Cardiac fibroblast (primary cell): Measurements from ENCODE around the gene SIX4.

Experiments
- DNase-seq, 2 donors: peaks; one replicate each; pipeline versions ENCODE4 v3.0.0 to v3.0.0-alpha.2; 2010; ENCODE audit warnings: low read depth in 2 of 2
- H3K4me3 ChIP-seq, 2 donors: replicated peaks in 1 of 2; 1 replicate in 1 of 2; 2 replicates in 1 of 2; pipeline ENCODE4 v1.5.1; 2011; ENCODE audit warnings: low read depth in 2 of 2, low read length in 2 of 2, mild to moderate bottlenecking in 2 of 2, moderate library complexity in 1 of 2
- TF ChIP-seq, protein P1 (sequence below): IDR thresholded peaks from one replicate; pipeline ENCODE4 v1.5.1; 2011; ENCODE audit warnings: low read depth, mild to moderate bottlenecking, low read length, inconsistent platforms

SIX4 gene

DNA sequence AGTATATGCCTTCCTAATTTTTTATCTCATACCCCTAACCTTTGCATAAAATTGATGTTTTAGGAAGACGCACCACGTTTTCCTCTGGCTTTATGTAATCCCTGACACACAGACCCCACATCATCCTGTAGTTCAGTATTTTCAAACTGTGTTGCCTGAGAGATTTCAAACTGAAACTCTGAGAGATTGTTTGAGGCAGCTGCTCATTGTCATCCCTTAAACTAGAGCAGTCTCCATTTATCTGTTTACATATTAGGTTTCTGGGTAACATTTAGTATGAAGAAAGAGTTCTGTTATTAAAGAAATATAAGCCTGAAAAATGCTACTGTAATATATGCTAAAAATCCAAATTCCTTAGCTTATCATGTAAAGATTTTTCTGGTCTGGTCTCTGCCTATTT, 34.7 kb upstream of the SIX4 start:
- no peak overlapping the region for H3K4me3 ChIP-seq
- DNase-seq = peak in 1 of 2 donors; percentile 16
- TF ChIP-seq, protein P1, sequence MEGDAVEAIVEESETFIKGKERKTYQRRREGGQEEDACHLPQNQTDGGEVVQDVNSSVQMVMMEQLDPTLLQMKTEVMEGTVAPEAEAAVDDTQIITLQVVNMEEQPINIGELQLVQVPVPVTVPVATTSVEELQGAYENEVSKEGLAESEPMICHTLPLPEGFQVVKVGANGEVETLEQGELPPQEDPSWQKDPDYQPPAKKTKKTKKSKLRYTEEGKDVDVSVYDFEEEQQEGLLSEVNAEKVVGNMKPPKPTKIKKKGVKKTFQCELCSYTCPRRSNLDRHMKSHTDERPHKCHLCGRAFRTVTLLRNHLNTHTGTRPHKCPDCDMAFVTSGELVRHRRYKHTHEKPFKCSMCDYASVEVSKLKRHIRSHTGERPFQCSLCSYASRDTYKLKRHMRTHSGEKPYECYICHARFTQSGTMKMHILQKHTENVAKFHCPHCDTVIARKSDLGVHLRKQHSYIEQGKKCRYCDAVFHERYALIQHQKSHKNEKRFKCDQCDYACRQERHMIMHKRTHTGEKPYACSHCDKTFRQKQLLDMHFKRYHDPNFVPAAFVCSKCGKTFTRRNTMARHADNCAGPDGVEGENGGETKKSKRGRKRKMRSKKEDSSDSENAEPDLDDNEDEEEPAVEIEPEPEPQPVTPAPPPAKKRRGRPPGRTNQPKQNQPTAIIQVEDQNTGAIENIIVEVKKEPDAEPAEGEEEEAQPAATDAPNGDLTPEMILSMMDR = no peak

DNA sequence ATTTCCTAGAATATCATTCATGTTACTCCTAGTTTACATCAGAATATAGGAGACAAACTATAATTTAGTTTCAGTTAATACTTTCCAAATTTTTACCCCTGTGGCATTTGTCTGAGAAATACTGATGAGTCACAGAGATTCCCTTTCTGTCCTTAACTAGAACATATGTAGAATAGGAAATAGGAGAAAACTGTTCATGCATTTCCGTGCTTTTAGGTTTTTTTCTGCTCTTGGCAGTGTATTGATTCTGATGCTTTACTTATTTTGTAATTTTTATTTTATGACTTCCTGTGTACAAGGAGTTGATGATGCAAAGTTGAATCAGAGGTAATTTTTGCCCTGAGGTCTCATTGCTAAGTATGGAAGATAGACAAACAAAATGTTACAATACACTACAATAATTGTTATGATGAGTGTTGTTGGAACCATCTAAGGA, 33.4 kb upstream of the SIX4 start:
- TF ChIP-seq, protein P1 = no peak
- DNase-seq = peak; percentile 40 to 84
- no peak overlapping the region for H3K4me3 ChIP-seq

DNA sequence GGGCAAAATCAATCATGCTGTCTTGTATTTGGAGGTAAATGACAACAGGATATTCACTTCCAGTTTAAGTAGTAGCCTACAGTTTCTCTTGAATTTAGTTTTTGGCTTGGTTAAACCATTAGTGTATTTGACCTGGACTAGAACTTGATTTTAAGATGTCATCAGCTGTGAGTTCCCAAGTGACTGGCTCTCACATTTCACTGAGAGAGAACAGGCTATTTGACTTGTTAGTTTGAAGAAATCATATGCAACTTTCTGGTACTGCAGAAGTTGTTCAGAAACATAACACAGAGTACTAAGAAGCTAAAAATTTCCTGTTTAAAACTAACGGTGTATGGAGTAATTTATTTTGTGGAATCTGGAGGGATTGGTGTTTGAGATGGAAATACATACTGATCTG, 32.7 kb upstream of the SIX4 start:
- TF ChIP-seq, protein P1 = no peak
- no peak overlapping the region for H3K4me3 ChIP-seq
- DNase-seq = peak; percentile 17 to 45

DNA sequence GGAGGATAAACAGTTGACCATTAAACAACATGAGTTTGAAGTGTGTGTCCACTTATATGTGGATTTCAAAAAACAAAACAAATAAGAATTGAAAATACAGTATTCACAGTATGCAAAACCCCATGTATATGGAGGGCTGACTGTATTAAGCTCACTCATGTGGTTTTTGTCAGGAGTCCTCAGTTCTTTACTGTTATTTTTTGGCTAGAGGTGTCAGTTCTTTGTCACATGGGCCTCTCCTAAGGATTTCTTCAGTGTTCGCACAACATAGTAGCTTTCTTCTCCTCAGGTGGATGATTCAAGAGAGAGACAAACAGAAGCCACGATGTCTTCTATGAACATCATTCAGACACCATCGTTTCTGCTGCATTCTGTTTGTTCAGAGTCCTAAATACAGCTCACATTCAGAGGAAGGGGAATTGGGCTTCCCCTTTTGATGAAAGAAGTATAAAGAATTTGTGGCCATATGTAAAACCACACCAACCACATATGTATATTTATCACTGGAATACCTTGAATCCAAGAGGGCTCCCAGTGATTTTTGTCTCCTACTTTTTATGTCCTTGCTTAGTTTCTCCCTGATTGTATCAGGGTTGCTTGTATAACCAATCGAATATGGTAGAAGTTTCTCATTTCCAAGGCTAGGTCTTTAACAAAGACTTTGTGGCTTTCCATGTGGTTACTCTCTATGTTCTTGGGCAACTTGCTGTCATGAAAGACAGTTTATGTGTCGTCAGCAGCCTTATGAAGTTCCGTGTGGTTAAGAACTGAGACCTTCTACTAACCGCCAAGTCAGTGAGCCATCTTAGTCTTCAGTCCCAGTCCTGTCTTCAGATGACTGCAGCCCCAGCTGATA, 29.3 kb upstream of the SIX4 start:
- TF ChIP-seq, protein P1 = no peak
- no peak overlapping the region for H3K4me3 ChIP-seq
- DNase-seq = peak in 1 of 2 donors; percentile 10

DNA sequence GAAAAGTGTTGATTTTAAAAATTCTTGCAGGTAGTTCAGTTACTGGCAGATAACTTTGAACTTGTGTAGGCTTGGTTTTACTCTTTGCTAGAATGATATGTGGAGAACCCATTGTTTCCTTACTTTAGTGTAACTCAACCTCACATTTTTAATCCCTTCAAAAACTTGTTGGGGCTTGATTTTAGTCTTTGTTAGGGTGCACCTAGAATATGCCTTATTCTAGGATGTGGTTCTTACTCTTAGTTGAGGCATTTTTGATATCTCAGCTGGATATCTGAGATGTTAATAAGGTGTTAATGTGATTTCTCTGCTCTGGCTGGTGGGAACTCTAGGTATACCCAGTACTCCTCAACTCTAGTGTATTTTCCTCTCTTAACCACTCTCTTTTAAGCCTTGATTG, 20.4 kb upstream of the SIX4 start:
- TF ChIP-seq, protein P1 = no peak
- H3K4me3 ChIP-seq = no peak overlapping the region
- no peak for DNase-seq

DNA sequence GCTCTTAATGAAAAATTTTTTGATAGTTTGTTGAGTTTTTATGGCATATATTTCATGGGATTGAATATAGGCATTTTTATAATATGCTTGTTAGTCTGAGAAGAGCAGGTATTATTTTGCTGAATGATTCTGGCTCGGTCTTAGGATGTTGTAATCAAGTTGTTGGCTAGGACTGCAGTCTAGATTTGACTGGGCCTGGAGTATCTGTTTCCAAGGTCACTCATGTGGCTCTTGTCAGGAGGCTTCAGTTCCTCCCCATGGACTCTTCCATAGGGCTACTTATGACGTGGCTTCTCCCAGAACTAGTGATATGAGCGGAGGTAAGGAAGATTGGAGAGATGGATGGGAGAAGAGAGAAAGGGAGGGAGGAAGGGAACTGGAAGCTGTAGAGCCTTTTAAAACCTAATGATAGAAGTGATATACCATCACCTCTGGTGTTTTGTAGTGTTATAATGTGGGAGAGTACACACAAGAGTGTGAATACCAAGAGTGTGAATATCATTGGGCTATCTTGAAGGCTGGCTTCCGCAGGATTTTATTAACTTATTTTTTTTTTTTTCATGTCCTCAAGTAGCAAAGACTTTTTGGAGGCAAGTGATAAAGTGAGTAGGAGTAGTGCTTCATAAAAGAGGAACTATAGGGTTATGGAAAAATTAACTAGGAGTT, 14.8 kb upstream of the SIX4 start:
- no peak overlapping the region for H3K4me3 ChIP-seq
- TF ChIP-seq, protein P1 = no peak
- DNase-seq = peak in 1 of 2 donors; percentile 23
